Sciatic nerve (tissue), 2 donors: ENCODE data around the gene ABCC11. TPM values are rescaled to one million over a fixed set of nuclear protein-coding genes. Genes with fewer than 3 reads are reported as not detected.
A peak's percentile ranks its signal among the peaks of the same experiment; 100 is the strongest.

ENCODE experiments used
- ATAC-seq: fragments of 200-7000 bp; cut with Tn5 transposase; one replicate; pipeline ENCODE4 v1.9.1; 2020; ENCODE audit warnings: mild to moderate bottlenecking, moderate library complexity
- DNase-seq: peaks from one replicate; pipeline ENCODE4 v3.0.0-alpha.2; 2020; ENCODE audit warnings: low spot score
- intact Hi-C: fragments of 100-400 bp; cut with DNase I; formaldehyde crosslinking; loops from one replicate; pipeline ENCODE4 v1.14.2; 2022
- total RNA-seq: library from RNA; stranded (reverse); fragmentation: NEBNext Ultra II Directional; extraction: Animal tissue kit (Norgen Biotek cat#: 25700); gene quantifications from one replicate; pipeline ENCODE4 v1.2.1, GENCODE V29; 2021
- donor health status: DM: no; HTN: no; CAD: no.
- donor health status: DM: no; HTN: no; CAD: no.

Gene ABCC11
- total RNA-seq = not detected

- ATAC-seq (no peak), DNase-seq (no peak)
- intact Hi-C loops = no loop called here
Observed at GRCh38 chr16:48247311-48247710, at the start of gene ABCC11. Gene ABCC11 (minus strand): TSS chr16:48247539. CDS start chr16:48231921, 15,618 bp downstream.

- intact Hi-C loops = no loop called here
- no peak for ATAC-seq
- DNase-seq = no peak
Observed at GRCh38 chr16:48295488-48296281, 48.3 kb upstream of the ABCC11 start.

- no peak for DNase-seq
- intact Hi-C loops = no loop called here
- ATAC-seq = no peak
Observed at GRCh38 chr16:48294724-48295123, 47.4 kb upstream of the ABCC11 start.

GRCh38 chr16:48292452-48292851 is 45.1 kb upstream of the ABCC11 start:
- no peak for ATAC-seq
- no peak for DNase-seq
- intact Hi-C loops = no loop called here

GRCh38 chr16:48291754-48292153 is 44.4 kb upstream of the ABCC11 start:
- DNase-seq = no peak
- intact Hi-C loops = no loop called here
- no peak for ATAC-seq

GRCh38 chr16:48291303-48291702 is 44.0 kb upstream of the ABCC11 start:
- no peak for ATAC-seq
- intact Hi-C loops = no loop called here

GRCh38 chr16:48287239-48287638 is 39.9 kb upstream of the ABCC11 start:
- ATAC-seq = no peak
- DNase-seq = no peak
- intact Hi-C loops = no loop called here

More at GRCh38 chr16:48291303-48291702, 44.0 kb upstream of the ABCC11 start:
- no peak for DNase-seq

- DNase-seq (no peak), ATAC-seq (no peak)
- intact Hi-C loops = no loop called here
Observed at GRCh38 chr16:48284772-48285409, 37.6 kb upstream of the ABCC11 start.

- ATAC-seq = no peak
- intact Hi-C loops = no loop called here
- DNase-seq = no peak
Observed at GRCh38 chr16:48282636-48283263, 35.4 kb upstream of the ABCC11 start.

- ATAC-seq (no peak), DNase-seq (no peak)
- intact Hi-C loops = no loop called here
Observed at GRCh38 chr16:48280546-48280945, 33.2 kb upstream of the ABCC11 start.

- DNase-seq (no peak), ATAC-seq (no peak)
- intact Hi-C loops = no loop called here
Observed at GRCh38 chr16:48279199-48279598, 31.9 kb upstream of the ABCC11 start.

GRCh38 chr16:48277158-48277557 is 29.8 kb upstream of the ABCC11 start:
- DNase-seq (no peak), ATAC-seq (no peak)
- intact Hi-C loops = no loop called here

- no peak for ATAC-seq
- intact Hi-C loops = no loop called here
- DNase-seq = no peak
Observed at GRCh38 chr16:48276102-48276501, 28.8 kb upstream of the ABCC11 start.

GRCh38 chr16:48274476-48274875 is 27.1 kb upstream of the ABCC11 start:
- DNase-seq = no peak
- ATAC-seq = no peak
- intact Hi-C loops = no loop called here

- ATAC-seq (peak; percentile 96), DNase-seq (no peak)
Observed at GRCh38 chr16:48272837-48273421, 25.6 kb upstream of the ABCC11 start.

GRCh38 chr16:48271728-48272127 is 24.4 kb upstream of the ABCC11 start:
- no peak for ATAC-seq
- intact Hi-C loops = no loop called here
- DNase-seq = no peak

More at GRCh38 chr16:48272837-48273421, 25.6 kb upstream of the ABCC11 start:
- intact Hi-C loops = no loop called here

GRCh38 chr16:48269011-48269410 is 21.7 kb upstream of the ABCC11 start:
- intact Hi-C loops = no loop called here
- no peak for ATAC-seq

GRCh38 chr16:48262631-48263030 is 15.3 kb upstream of the ABCC11 start:
- DNase-seq (no peak), ATAC-seq (no peak)
- intact Hi-C loops = no loop called here

More at GRCh38 chr16:48269011-48269410, 21.7 kb upstream of the ABCC11 start:
- no peak for DNase-seq

GRCh38 chr16:48261569-48261968 is 14.2 kb upstream of the ABCC11 start:
- DNase-seq (no peak), ATAC-seq (no peak)
- intact Hi-C loops = no loop called here
